K562 (cell line): ENCODE data around the gene KSR2. TPM values are rescaled to one million over a fixed set of nuclear protein-coding genes. Genes with fewer than 3 reads are reported as not detected.

Source experiments
- DNMT1 ChIP-seq: fragments of 450-650 bp; IDR thresholded peaks from 2 replicates; pipeline ENCODE4 v1.6.1; 2016; ENCODE audit warnings: antibody characterized with exemption, mild to moderate bottlenecking
- MIER1 ChIP-seq: fragments of 450-650 bp; IDR thresholded peaks from 2 replicates; pipeline ENCODE4 v1.6.1; 2016; ENCODE audit warnings: antibody characterized with exemption, mild to moderate bottlenecking, low read depth
- PML ChIP-seq: IDR thresholded peaks from 2 replicates; pipeline ENCODE4 v1.6.1; 2012; ENCODE audit warnings: low read length, inconsistent platforms
- SIN3B ChIP-seq: fragments of 450-650 bp; IDR thresholded peaks from 2 replicates; pipeline ENCODE4 v1.6.1; 2017; ENCODE audit warnings: low read depth, mild to moderate bottlenecking, moderate library complexity
- SP2 ChIP-seq: IDR thresholded peaks from 2 replicates; pipeline ENCODE4 v1.6.1; 2011; ENCODE audit warnings: mild to moderate bottlenecking, low read depth, low read length, moderate library complexity; ENCODE audit not compliant: poor library complexity, severe bottlenecking; ENCODE audit errors: extremely low read depth
- ZNF24 ChIP-seq: fragments of 450-650 bp; IDR thresholded peaks from 2 replicates; pipeline ENCODE4 v1.6.1; 2016
- ZNF282 ChIP-seq: sonication (generic); formaldehyde crosslinking; IDR thresholded peaks from 2 replicates; pipeline ENCODE4 v1.8.1; 2023; ENCODE audit warnings: missing genetic modification reagents
- polyA plus RNA-seq, 8 experiments: library from polyadenylated mRNA; depleted of rRNA in 4 of 8; stranded (reverse) in 5 of 8; unstranded in 3 of 8; fragments of >200 nt; fragmentation: Nextera tagmentation in 2 of 8; fragmentation: Illumina TruSeq in 1 of 8; extraction: Ambion mirVana in 2 of 8; extraction: Trizol in 1 of 8; gene quantifications; 2 replicates each; pipeline versions ENCODE4 v1.2.1 to v1.2.3, GENCODE V29; 2011 to 2014; ENCODE audit warnings: inconsistent platforms in 1 of 8, missing spikeins in 1 of 8
- total RNA-seq, 7 experiments: library from RNA; depleted of rRNA in 6 of 7; stranded (reverse); fragments of >200 nt in 6 of 7; fragmentation: Illumina TruSeq in 2 of 7; extraction: Trizol in 2 of 7; gene quantifications; 2 replicates each; pipeline versions ENCODE4 v1.2.1 to v1.2.3, GENCODE V29; 2011 to 2021; ENCODE audit warnings: low replicate concordance in 1 of 7
- TF ChIP-seq, protein P1 (sequence below): fragments of 450-650 bp; IDR thresholded peaks from 2 replicates; pipeline ENCODE4 v1.6.1; 2016
- TF ChIP-seq, protein P2 (sequence below): fragments of 450-650 bp; formaldehyde crosslinking; conservative IDR thresholded peaks from 2 replicates; pipeline ENCODE4 v1.4.0; 2022; ENCODE audit warnings: mild to moderate bottlenecking, missing genetic modification characterization
- TF ChIP-seq, protein P3 (sequence below), 2 experiments: IDR thresholded peaks in 1 of 2; conservative IDR thresholded peaks in 1 of 2; 2 replicates each; pipeline ENCODE4 v1.6.1; 2016; ENCODE audit warnings: low read depth in 2 of 2, mild to moderate bottlenecking in 1 of 2, missing compliant biosample characterization in 1 of 2, missing genetic modification characterization in 1 of 2, moderate library complexity in 1 of 2

Gene KSR2
- total and polyA plus RNA-seq, 9 of the 15 experiments (the other 6 are each of a cell fraction or from before 2014, with no cell fraction given) = not detected

DNA sequence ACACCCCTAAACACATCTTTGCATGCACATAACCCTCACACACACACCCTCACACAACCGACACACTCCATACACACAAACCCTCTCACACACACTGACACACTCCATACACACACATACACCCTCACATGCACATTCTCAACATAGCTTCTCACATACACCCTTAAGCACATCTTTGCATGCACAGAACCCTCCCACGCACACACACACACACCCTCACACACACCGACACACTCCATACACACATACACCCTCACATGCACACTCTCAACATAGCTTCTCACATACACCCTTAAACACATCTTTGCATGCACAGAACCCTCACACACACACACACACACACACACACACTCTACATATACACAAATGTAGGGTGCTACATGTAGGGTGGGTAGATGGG lies 534.9 kb downstream of the KSR2 start (continued):
- TF ChIP-seq, protein P1, sequence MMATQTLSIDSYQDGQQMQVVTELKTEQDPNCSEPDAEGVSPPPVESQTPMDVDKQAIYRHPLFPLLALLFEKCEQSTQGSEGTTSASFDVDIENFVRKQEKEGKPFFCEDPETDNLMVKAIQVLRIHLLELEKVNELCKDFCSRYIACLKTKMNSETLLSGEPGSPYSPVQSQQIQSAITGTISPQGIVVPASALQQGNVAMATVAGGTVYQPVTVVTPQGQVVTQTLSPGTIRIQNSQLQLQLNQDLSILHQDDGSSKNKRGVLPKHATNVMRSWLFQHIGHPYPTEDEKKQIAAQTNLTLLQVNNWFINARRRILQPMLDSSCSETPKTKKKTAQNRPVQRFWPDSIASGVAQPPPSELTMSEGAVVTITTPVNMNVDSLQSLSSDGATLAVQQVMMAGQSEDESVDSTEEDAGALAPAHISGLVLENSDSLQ = no peak
- TF ChIP-seq SP2 (no peak), ZNF282 (no peak), MIER1 (no peak), DNMT1 (no peak), SIN3B (no peak), ZNF24 (no peak), PML (no peak)
- TF ChIP-seq, protein P2, sequence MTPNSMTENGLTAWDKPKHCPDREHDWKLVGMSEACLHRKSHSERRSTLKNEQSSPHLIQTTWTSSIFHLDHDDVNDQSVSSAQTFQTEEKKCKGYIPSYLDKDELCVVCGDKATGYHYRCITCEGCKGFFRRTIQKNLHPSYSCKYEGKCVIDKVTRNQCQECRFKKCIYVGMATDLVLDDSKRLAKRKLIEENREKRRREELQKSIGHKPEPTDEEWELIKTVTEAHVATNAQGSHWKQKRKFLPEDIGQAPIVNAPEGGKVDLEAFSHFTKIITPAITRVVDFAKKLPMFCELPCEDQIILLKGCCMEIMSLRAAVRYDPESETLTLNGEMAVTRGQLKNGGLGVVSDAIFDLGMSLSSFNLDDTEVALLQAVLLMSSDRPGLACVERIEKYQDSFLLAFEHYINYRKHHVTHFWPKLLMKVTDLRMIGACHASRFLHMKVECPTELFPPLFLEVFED = no peak
- TF ChIP-seq, protein P3, sequence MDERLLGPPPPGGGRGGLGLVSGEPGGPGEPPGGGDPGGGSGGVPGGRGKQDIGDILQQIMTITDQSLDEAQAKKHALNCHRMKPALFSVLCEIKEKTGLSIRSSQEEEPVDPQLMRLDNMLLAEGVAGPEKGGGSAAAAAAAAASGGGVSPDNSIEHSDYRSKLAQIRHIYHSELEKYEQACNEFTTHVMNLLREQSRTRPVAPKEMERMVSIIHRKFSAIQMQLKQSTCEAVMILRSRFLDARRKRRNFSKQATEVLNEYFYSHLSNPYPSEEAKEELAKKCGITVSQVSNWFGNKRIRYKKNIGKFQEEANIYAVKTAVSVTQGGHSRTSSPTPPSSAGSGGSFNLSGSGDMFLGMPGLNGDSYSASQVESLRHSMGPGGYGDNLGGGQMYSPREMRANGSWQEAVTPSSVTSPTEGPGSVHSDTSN (CRISPR knock-in tag; IDR thresholded peaks at IDR 0.05; ENCODE audit: low read depth) = no peak
- TF ChIP-seq, protein P3 (tag; conservative IDR thresholded peaks at IDR 0.05; ENCODE audit: low read depth) = no peak
